Loucy (cell line): Measurements from ENCODE around the gene TNNI2.

Source experiments
- H2AFZ ChIP-seq: fragments of 200-600 bp; sonication (generic); 2 replicates; pipeline ENCODE4 v1.6.0; 2016; ENCODE audit warnings: antibody characterized with exemption, mild to moderate bottlenecking, low read length, moderate library complexity
- H3F3A ChIP-seq: fragments of 200-600 bp; 2 replicates; pipeline ENCODE4 v1.6.0; 2016; ENCODE audit warnings: antibody characterized with exemption, low read depth, mild to moderate bottlenecking
- H3K27me3 ChIP-seq: fragments of 200-600 bp; sonication (generic); 2 replicates; pipeline ENCODE4 v1.6.1; 2014; ENCODE audit warnings: low read length, mild to moderate bottlenecking; ENCODE audit not compliant: insufficient read depth, poor library complexity, severe bottlenecking
- H3K36me3 ChIP-seq: fragments of 200-600 bp; sonication (generic); 2 replicates; pipeline ENCODE4 v1.6.1; 2016; ENCODE audit warnings: low read length; ENCODE audit not compliant: insufficient read depth
- H3K4me1 ChIP-seq: fragments of 200-600 bp; sonication (generic); 2 replicates; pipeline ENCODE4 v1.5.1; 2014; ENCODE audit warnings: low read length, mild to moderate bottlenecking; ENCODE audit not compliant: insufficient read depth, poor library complexity, severe bottlenecking
- H3K4me2 ChIP-seq: fragments of 200-600 bp; sonication (generic); 2 replicates; pipeline ENCODE4 v1.6.0; 2014; ENCODE audit warnings: antibody characterized with exemption, low read length, low read depth, mild to moderate bottlenecking; ENCODE audit not compliant: poor library complexity, severe bottlenecking
- H3K4me3 ChIP-seq: fragments of 200-600 bp; sonication (generic); 2 replicates; pipeline ENCODE4 v1.5.1; 2014; ENCODE audit warnings: low read length, mild to moderate bottlenecking, mixed read lengths; ENCODE audit not compliant: poor library complexity, severe bottlenecking
- H3K79me2 ChIP-seq: fragments of 200-600 bp; sonication (generic); 2 replicates; pipeline ENCODE4 v1.6.1; 2014; ENCODE audit warnings: low read length; ENCODE audit not compliant: insufficient read depth
- H3K9ac ChIP-seq: fragments of 200-600 bp; sonication (generic); 2 replicates; pipeline ENCODE4 v1.6.0; 2014; ENCODE audit warnings: mild to moderate bottlenecking, low read depth, low read length, moderate library complexity; ENCODE audit not compliant: poor library complexity, severe bottlenecking
- H3K9me2 ChIP-seq: fragments of 200-600 bp; sonication (generic); replicated peaks from 2 replicates; pipeline ENCODE4 v1.6.1; 2016; ENCODE audit warnings: low read depth, low read length, mixed read lengths
- H3K9me3 ChIP-seq: fragments of 200-600 bp; sonication (generic); 2 replicates; pipeline ENCODE4 v1.6.1; 2014; ENCODE audit warnings: mild to moderate bottlenecking, antibody characterized with exemption, low read length, low read depth; ENCODE audit not compliant: insufficient read depth
- H4K20me1 ChIP-seq: fragments of 200-600 bp; sonication (generic); 2 replicates; pipeline ENCODE4 v1.6.0; 2014; ENCODE audit warnings: antibody characterized with exemption, low read length, mild to moderate bottlenecking; ENCODE audit not compliant: insufficient read depth, poor library complexity, severe bottlenecking
- EZH2phosphoT487 ChIP-seq: fragments of 200-600 bp; IDR thresholded peaks from 2 replicates; pipeline ENCODE4 v1.6.1; 2018; ENCODE audit warnings: antibody characterized with exemption, mild to moderate bottlenecking, moderate library complexity, borderline replicate concordance
- TF ChIP-seq, protein P1 (sequence below): fragments of 200-600 bp; sonication (generic); conservative IDR thresholded peaks from 2 replicates; pipeline ENCODE4 v1.5.1; 2014; ENCODE audit warnings: mild to moderate bottlenecking, antibody characterized with exemption, low read length

Gene TNNI2

DNA sequence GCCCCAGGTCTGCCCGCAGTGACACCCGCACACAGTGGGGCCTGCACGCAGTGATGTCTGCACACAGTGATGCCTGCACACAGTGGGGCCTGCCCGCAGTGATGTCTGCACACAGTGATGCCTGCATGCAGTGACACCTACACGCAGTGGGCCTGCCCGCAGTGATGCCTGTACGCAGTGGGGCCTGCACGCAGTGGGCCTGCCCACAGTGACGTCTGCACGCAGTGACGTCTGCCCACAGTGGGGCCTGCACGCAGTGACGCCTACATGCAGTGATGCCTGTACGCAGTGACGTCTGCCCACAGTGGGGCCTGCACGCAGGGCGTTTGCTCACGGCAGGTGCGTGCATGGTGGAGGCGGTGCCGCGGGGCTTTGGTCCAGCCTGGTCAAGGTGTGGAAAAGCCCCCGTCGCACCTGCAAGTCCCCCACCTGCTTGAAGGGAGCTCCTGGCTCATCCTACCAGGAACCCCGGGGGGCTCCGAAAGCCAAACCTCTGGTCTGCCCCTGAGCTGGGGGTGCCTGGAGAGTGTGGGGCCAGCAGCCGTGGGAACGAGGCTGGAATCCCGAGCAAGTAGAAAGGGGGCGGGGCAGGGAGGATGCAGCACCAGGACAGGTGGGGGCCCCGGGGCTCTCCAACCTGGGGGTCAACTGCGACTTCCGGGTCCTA, 12.9 kb upstream of the TNNI2 start:
- no peaks in the 10 kb centered on the region for H3K9me3 ChIP-seq
- H3K36me3 ChIP-seq: no peaks in the 10 kb centered on the region
- no peaks in the 10 kb centered on the region for H3K9me2 ChIP-seq
- H4K20me1 ChIP-seq: no peaks in the 10 kb centered on the region
- no peak overlapping the region for H3K9ac ChIP-seq
- no peak overlapping the region for H3K4me2 ChIP-seq
- TF ChIP-seq, protein P1, sequence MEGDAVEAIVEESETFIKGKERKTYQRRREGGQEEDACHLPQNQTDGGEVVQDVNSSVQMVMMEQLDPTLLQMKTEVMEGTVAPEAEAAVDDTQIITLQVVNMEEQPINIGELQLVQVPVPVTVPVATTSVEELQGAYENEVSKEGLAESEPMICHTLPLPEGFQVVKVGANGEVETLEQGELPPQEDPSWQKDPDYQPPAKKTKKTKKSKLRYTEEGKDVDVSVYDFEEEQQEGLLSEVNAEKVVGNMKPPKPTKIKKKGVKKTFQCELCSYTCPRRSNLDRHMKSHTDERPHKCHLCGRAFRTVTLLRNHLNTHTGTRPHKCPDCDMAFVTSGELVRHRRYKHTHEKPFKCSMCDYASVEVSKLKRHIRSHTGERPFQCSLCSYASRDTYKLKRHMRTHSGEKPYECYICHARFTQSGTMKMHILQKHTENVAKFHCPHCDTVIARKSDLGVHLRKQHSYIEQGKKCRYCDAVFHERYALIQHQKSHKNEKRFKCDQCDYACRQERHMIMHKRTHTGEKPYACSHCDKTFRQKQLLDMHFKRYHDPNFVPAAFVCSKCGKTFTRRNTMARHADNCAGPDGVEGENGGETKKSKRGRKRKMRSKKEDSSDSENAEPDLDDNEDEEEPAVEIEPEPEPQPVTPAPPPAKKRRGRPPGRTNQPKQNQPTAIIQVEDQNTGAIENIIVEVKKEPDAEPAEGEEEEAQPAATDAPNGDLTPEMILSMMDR: no peak
- TF ChIP-seq EZH2phosphoT487: no peak
- H3K27me3 ChIP-seq: no peaks in the 10 kb centered on the region
- peaks cover 13% of the 10 kb centered on the region for H3K4me1 ChIP-seq
- H3K4me3 ChIP-seq: no peak overlapping the region
- H2AFZ ChIP-seq: no peak overlapping the region
- no peaks in the 10 kb centered on the region for H3K79me2 ChIP-seq
- H3F3A ChIP-seq: no peaks in the 10 kb centered on the region

DNA sequence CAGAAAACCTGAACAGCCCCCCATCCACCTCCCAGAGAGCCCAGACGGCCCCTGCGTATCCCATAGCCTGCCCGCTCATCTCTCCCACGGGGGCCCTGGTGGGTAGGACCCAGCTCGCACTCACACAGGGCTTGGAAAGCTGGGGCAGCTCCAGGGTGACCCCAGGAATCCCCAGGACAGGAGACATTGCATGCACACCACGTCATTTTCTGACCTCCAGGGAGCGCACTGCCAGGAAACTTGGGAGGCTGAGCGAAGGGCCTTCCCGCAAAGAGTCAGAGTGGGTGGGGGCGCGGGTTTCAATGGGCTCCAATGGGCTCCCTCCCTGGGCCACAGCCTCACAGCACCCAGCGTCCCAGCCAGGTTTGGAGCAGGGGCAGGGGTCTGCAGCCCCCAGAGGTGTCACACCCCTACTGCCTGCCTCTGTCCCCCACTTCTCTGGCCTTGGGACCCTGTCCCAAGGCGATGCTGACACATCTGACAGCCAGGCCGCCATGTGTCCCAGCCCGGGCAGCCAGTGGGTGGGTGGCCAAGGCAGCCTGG, 12.2 kb upstream of the TNNI2 start:
- no peak overlapping the region for H3K9ac ChIP-seq
- no peaks in the 10 kb centered on the region for H3K9me2 ChIP-seq
- H2AFZ ChIP-seq: no peak overlapping the region
- H3K36me3 ChIP-seq: no peaks in the 10 kb centered on the region
- H4K20me1 ChIP-seq: no peaks in the 10 kb centered on the region
- H3K27me3 ChIP-seq: no peaks in the 10 kb centered on the region
- no peaks in the 10 kb centered on the region for H3K79me2 ChIP-seq
- peaks cover 16% of the 10 kb centered on the region for H3K4me1 ChIP-seq
- H3K4me3 ChIP-seq: no peak overlapping the region
- no peaks in the 10 kb centered on the region for H3K9me3 ChIP-seq
- TF ChIP-seq, protein P1: peak; percentile 25; the same call in 1 of the 2 replicates
- no peak for TF ChIP-seq EZH2phosphoT487
- H3K4me2 ChIP-seq: no peak overlapping the region
- H3F3A ChIP-seq: no peaks in the 10 kb centered on the region

DNA sequence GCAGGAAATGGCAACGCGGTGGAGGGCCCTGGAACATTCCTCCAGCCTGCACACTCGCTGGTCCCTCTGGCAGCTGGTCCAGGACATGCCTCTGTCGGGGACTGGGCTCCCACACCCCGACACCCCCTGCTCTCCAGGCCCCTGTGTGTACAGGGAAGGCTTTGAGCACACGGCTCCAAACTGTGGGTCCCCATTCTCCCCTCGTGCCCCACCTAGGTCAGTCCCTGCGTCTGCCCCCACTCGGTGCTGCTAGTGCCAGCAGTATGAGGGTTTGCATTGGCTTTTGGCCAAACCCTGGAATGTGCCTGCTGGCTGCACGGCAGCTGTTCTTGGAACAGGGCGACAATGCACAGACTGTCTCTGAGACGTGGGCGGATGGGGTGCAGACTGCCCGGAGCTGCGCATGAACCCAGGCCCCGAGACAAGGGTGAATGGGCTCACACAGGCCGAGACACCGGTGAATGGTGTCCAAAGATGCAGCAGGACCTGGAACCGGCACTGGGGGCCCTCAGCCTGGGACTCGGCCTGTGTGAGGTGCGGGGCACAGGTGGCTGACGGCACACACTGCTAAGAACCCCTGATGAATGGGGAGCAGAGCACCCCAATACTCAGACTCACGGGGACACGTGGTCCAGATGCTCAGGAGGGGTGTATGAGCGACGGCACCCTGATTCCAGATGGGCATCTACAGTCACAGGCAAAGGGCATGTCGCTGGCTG, 11.5 kb upstream of the TNNI2 start:
- H3K4me3 ChIP-seq: no peak overlapping the region
- no peak overlapping the region for H2AFZ ChIP-seq
- no peaks in the 10 kb centered on the region for H3K9me3 ChIP-seq
- H3K79me2 ChIP-seq: no peaks in the 10 kb centered on the region
- H3K4me1 ChIP-seq: peaks cover 22% of the 10 kb centered on the region
- H3K27me3 ChIP-seq: no peaks in the 10 kb centered on the region
- no peaks in the 10 kb centered on the region for H4K20me1 ChIP-seq
- no peaks in the 10 kb centered on the region for H3K9me2 ChIP-seq
- H3K4me2 ChIP-seq: no peak overlapping the region
- no peaks in the 10 kb centered on the region for H3F3A ChIP-seq
- H3K36me3 ChIP-seq: no peaks in the 10 kb centered on the region
- TF ChIP-seq EZH2phosphoT487: no peak
- TF ChIP-seq, protein P1: no peak
- no peak overlapping the region for H3K9ac ChIP-seq
